ENCODE data around the gene USP8. TPM values are rescaled to one million over a fixed set of nuclear protein-coding genes. Genes with fewer than 3 reads are reported as not detected.

The USP8 gene
- total RNA-seq, 1 experiment from 2014 or later: 47.9 TPM

DNA sequence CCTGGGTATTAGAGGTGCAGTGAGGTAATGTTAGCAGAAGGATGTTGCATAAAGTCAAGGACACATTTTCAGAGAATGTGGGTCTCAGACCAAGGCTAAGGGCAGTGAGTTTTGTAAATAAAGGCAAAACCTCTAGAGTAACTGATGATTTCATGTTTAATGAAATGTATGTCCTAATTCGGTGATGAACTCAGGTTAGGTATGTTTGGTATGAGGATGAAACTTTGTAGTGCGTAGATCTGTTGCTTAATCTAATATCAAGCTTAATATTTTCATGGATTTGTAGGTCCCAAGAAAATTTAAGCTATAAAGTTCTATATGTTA, 118.6 kb downstream of the USP8 start:
- no peak for DNase-seq (ENCODE audit: low read depth)

DNA sequence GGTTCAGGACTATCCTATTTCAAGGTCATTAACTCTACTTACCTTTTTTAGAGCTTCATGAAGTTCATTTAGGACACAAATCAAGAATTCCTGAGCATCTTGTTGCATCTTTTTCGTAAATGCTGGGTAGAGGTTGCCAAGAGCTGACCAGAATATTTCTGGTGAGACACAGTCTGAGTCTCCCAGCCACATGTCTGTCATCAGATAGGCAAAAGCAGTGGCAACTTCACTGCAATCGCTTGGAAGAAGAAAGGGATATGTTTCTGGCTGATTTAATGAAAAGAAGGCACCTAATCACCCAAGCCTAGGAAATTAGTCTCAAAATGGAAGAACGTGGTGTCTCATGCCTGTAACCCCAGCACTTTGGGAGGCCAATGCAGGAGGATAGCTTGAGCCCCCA, 119.4 kb downstream of the USP8 start:
- no peak for DNase-seq (ENCODE audit: low read depth)

DNA sequence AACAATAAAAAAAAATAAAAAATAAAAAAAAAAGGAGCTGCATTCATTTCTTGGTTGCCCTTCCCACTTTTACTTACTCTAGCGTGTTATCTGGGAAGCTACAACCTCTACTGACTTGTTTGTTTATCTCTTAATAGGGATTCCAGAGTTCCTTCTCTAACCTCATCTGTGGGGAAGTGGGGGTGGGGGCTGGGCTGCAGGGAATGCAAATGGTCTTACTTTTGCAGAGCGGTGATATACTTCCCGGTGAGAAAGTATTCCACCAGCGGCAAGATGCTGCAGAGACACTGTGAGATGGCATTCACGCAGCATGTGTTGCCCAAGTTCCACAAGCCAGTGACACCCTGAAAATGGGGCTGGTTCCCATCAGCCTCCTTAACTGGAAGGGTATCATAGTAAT, 120.2 kb downstream of the USP8 start:
- DNase-seq (ENCODE audit: low read depth): no peak

DNA sequence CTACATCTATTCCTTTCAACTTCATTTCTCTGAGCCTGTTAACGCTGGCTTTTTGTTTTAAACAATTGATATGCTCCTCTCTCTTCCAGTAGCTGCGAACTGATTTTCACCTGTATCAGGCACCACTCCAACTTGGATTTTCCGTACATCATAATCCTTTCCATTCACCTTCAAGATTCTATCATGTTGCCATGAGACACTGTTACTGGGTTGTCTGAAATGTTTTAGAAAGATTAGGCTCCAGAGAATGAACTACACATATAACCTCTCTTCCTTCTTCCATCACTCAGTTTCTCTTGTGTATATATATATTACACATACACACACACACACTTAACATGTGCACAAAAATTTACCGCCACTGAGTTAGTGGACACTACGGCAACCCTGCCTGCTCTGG, 122.4 kb downstream of the USP8 start, which contains the start of gene USP50:
USP50 (minus strand) TSS at position 101 of the 400 bp plus-strand sequence. CDS start 141 bp downstream, outside the sequence.
- no peak for DNase-seq (ENCODE audit: low read depth)

DNA sequence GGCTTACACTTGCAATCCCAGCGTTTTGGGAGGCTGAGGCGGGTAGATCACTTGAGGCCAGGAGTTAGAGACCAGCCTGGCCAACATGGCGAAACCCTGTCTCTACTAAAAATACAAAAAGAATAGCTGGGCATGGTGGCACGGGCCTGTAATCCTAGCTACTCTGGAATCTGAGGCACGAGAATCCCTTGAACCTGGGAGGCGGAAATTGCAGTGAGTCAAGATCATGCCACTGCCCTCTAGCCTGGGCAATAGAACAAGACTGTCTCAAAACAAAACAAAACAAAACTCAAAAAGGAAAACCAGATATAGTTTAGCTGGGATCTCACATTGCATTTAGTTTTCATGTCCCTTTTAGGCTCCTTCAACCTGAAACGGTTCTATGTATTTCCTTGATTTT, 125.1 kb downstream of the USP8 start:
- DNase-seq (ENCODE audit: low read depth): peak; percentile 12

DNA sequence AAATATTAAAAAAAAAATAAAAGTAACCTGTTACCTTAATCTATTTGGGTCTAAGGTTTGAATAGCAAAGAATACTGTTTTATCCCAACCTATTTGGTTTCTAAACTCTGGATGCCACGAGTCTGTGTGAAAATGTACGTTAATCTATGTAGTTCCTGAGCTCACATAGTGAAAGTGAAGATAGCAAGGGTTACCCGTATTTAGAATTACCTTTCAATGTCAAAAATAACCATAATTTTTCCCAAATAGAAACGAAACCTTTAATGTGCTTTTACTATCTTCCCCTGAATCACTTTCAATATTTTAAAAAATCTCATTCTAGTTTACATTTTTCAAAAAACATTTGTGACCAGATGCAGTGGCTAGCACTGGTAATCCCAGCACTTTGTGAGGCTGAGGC, 128.0 kb downstream of the USP8 start:
- DNase-seq (ENCODE audit: low read depth): no peak

DNA sequence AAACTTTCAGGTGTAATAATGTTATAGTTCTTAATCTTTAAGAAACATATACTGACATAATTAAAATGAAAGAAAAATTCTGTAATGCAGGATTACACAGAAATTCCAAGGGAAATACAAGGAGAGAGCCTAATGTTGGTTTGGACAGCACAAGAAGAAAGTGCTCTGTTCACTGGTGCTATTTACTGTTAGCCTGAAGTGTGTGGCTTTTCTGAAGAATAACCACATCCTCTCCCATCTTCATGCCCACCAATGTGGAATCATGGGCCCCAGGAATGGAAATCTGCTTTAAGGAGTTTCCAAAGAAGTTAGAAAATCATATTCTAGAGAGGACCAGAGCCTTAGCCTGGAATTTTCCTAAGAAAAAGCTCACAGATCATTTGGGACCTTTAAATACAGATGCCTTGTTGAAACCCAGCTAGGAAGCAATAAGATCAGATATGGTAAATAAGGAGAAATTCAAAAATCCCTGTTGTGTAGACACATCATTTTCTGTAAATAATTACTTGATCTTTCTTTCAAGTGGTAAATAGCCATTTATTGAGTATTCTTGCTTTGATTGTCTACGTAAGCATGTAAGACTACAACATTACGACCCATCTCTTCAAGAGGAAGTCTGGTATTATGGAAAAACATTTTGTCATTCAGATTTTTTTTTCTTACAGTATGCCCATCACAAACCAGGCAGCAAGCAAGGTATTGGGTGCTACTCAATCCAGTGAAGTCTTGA, 132.6 kb downstream of the USP8 start:
- no peak for DNase-seq (ENCODE audit: low read depth)

DNA sequence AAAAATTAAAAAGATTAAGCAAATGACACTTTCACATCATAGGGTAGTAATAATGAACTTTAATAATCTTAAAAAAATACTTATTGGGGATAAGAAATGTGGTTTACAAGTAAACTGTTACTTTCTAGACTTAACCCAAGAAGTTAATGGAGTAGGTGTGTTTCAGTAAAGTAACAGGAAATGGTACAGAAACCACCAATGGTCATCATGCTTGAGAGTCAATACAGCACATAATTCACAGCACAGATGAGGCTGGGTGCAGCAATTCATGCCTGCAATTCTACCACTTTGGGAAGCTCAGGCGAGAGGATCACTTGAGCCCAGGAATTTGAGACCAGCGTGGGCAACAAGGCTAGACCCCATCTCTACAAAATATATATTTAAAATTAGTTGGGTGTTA, 133.8 kb downstream of the USP8 start:
- no peak for DNase-seq (ENCODE audit: low read depth)

DNA sequence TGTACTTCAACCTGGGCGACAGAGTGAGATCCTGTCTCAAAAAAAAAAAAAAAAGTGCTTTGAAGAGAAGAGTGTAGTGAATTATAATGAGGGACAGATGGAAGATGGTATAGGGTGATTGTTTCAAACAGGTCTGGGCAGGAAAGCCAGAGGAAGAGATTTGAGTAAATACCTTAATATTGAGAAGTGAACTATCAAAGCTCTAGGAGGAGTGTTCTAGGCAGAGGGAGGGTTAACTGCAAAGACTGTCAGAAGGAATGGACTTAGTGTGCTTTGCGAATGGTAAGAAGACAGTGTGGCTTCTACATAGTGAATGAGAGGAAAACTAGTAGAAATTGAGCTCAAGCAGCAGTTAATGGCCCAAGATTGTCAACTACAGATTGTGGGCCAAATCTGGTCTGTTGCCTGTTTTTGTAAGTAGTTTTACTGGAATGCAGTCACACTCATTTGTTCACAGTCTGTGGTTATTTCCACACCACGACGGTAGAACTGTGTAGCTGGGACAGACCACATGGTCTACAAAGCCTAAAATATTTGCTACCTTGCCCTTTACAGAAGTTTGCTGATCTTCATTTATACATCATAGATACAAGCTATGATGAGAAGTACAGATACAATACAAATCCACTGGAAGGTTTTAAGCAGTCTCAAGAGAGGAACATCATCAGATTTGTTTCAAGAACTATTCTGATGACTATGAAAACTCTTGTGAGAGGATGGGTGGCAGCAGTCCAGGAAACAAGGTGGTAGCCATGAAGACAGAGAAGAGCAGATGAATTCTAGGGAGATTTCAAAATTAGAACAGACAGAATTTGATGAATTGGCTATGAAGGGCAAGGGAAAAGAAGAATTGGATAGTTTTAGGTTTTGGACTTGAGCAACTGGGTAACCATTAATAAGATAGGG, 138.8 kb downstream of the USP8 start:
- DNase-seq (ENCODE audit: low read depth): peak; percentile 26

DNA sequence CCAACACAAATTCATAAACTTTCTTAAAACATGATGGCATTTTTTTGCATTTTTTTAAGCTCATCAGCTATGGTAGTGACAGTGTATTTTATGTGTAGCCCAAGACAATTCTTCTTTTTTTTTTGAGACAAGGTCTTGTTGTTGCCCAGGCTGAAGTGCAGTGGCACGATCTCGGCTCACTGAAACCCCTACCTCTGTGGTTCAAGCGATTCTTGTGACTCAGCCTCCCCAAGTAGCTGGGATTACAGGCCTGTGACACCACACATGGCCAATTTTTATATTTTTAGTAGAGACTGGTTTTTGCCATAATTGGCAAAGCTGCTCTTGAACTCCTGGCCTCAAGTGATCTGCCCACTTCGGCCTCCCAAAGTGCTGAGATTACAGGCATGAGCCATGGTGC, 139.6 kb downstream of the USP8 start:
- no peak for DNase-seq (ENCODE audit: low read depth)

Other genes starting within 250 kb of the USP8 start
- not detected in 2 replicates for gene SLC27A2, start 242.2 kb upstream of the USP8 start, total RNA-seq (2014; rRNA removed)
- not detected in 2 replicates for gene HDC, start 158.7 kb upstream of the USP8 start, total RNA-seq (2014; rRNA removed)
- 30.3 and 32.5 TPM in 2 replicates for gene GABPB1, start 69.2 kb upstream of the USP8 start, total RNA-seq (2014; rRNA removed)
- not detected in 2 replicates for gene USP50, start 122.3 kb downstream of the USP8 start, total RNA-seq (2014; rRNA removed)

Data from LHCN-M2 (cell line).